Coronary artery (tissue), 2 donors: ENCODE results near the gene CDKL1.
A peak's percentile ranks its signal among the peaks of the same experiment; 100 is the strongest.

ENCODE experiments used
- DNase-seq: peaks from one replicate; pipeline ENCODE4 v3.0.0-alpha.2; 2017; ENCODE audit warnings: low spot score
- H3K27ac ChIP-seq, 2 donors: fragments of 200-600 bp; sonication (generic); one replicate each; pipeline ENCODE4 v1.5.1; 2016 to 2019
- H3K4me3 ChIP-seq: fragments of 200-600 bp; sonication (generic); 2 replicates; pipeline ENCODE4 v1.5.1; 2016; ENCODE audit warnings: mild to moderate bottlenecking, moderate library complexity
- CTCF ChIP-seq: fragments of 200-600 bp; sonication (generic); IDR thresholded peaks from one replicate; pipeline ENCODE4 v1.5.1; 2019; ENCODE audit warnings: antibody characterized with exemption

Gene CDKL1

DNA sequence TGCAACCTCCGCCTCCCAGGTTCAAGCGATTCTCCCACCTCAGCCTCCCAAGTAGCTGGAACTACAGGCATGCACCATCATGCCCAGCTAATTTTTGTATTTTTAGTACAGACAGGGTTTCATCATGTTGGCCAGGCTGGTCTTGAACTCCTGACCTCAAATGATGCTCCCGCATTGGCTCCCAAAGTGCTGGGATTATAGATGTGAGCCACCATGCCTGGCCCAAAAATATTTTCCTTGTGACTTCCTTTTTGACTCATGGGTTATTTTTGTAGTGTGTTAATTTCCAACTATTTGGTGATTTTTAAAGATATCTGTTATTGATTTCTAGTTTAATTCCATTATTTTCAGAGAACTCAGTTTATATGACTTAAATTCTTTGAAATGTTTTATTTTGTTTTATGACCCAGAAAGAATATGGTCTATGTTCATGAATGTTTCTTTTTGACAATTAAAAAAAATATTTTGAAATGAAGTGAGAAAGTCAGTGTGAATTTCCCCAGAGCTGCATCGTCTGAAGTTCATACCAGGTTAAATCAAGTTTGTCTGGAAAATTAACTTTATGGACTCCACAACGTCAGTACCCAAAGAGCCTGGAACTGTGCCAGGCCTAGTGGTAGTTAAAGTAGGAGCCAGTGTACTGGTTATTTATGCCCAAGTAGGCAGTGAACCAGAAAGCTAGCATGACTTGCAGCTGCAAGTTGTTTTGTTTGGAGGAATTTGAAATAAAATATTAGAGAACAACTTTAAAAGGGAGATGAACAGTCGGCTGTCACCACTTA is 2.8 kb upstream of the CDKL1 start:
- TF ChIP-seq CTCF: no peak
- no peak overlapping the region for H3K4me3 ChIP-seq
- H3K27ac ChIP-seq: no peak overlapping the region
- DNase-seq: no peak

GRCh38 chr14:50398189-50398580 is 1.5 kb upstream of the CDKL1 start:
- no peak for DNase-seq
- H3K4me3 ChIP-seq: no peak overlapping the region
- no peak for TF ChIP-seq CTCF
- H3K27ac ChIP-seq: no peak overlapping the region

DNA sequence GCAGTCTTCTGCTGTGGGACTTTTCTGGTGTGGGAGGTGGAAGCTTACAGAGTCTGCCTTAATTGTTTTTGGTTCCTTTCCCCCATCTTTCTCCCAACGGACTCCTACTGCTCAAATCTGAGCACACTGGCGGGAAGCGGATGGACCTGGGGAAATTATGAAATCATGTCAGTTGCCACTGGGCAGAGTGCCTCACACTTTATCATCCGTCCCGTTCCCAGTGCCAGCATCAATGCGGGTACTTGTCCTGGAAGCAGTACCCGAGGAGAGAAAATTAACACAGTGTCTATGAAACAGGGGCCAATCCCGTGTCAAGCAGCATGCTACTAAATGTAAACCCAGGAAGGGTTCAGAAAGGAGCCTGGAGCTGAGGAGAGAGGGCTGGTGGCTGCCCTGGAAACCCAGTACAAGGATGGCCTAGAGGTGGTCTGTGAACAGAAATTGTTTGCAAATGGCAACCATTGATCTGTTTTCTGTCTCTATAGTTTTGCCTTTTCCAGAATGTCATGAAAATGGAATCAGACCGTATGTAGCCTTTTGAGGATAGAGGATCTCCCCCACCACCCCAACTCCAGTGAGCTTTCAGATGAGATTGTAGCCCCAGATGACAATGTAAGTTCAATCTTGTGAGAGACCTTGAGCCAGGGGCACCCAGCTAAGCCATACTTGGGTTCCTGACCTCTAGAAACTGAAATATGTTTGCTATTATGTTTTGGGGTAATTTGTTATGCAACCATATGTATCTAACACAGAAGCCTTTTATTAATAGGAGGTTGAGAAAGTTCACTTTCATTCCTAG is 908 bp upstream of the CDKL1 start:
- Histone ChIP-seq H3K4me3 (peak overlapping the region; percentile 76), H3K27ac (peak overlapping the region in 1 of 2 donors; percentile 81)
- DNase-seq: no peak
- TF ChIP-seq CTCF: no peak

DNA sequence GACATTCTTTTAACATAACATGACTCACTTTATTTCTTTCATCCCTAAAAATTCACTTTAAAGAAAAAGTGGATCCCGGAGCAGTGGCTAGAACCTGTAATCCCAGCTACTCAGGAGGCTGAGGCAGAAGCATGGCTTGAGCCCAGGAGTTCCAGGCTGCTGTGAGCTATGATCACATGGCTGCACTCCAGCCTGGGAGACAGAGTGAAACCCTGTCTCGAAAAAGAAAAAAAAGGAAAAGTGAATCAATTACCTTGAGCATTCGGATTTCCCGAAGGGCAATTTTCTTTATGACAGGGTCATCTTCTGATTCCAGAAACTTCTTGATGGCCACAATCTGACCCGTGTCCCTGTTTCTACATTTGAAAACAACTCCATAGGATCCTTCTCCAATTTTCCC is 1.2 kb downstream of the CDKL1 start:
- Histone ChIP-seq H3K27ac (no peak overlapping the region), H3K4me3 (peak overlapping the region; percentile 76)
- no peak for TF ChIP-seq CTCF
- DNase-seq: no peak

- DNase-seq: no peak
- no peak for TF ChIP-seq CTCF
- no peak overlapping the region for H3K4me3 ChIP-seq
- no peak overlapping the region for H3K27ac ChIP-seq
These were observed 2.0 kb downstream of the CDKL1 start for GRCh38 chr14:50394713-50395112.

GRCh38 chr14:50389668-50390441 is 6.8 kb downstream of the CDKL1 start:
- Histone ChIP-seq H3K27ac (no peak overlapping the region), H3K4me3 (no peak overlapping the region)
- TF ChIP-seq CTCF: no peak
- no peak for DNase-seq
